HG03103 (cell line): Measurements from ENCODE around the gene AMZ1.
"Not testable (repeated sequence)": the region's sequence is repeated elsewhere in the genome, so short reads cannot be mapped to it uniquely, and the experiment has no call there.

Experiments used
- ATAC-seq: cut with Tn5 transposase; IDR thresholded peaks from one replicate; pipeline ENCODE4 v1.9.1; 2021; ENCODE audit warnings: low read depth; ENCODE audit not compliant: unreplicated experiment

Gene AMZ1

GRCh38 chr7:2737771-2738540 is 50.0 kb downstream of the AMZ1 start:
- ATAC-seq, result no peak

- no peak for ATAC-seq
Measured at GRCh38 chr7:2738766-2739549, 51.0 kb downstream of the AMZ1 start.

- ATAC-seq, result not testable (repeated sequence)
Measured at GRCh38 chr7:2743523-2744185, 55.7 kb downstream of the AMZ1 start.

GRCh38 chr7:2748684-2749083 is 60.7 kb downstream of the AMZ1 start:
- not testable (repeated sequence) for ATAC-seq

GRCh38 chr7:2750004-2750407 is 62.0 kb downstream of the AMZ1 start:
- ATAC-seq, result no peak

- ATAC-seq, result no peak
Measured at GRCh38 chr7:2751086-2751485, 63.1 kb downstream of the AMZ1 start.

- no peak for ATAC-seq
Measured at GRCh38 chr7:2753148-2753547, 65.1 kb downstream of the AMZ1 start.

- no peak for ATAC-seq
Measured at GRCh38 chr7:2754086-2754485, 66.1 kb downstream of the AMZ1 start.

- ATAC-seq, result no peak
Measured at GRCh38 chr7:2754912-2755311, 66.9 kb downstream of the AMZ1 start.

GRCh38 chr7:2755531-2755930 is 67.5 kb downstream of the AMZ1 start:
- no peak for ATAC-seq

GRCh38 chr7:2757361-2757903 is 69.4 kb downstream of the AMZ1 start:
- no peak for ATAC-seq

GRCh38 chr7:2757904-2758672 is 70.1 kb downstream of the AMZ1 start:
- peak; percentile 71 for ATAC-seq

- ATAC-seq, result no peak
Measured at GRCh38 chr7:2758673-2759616, 70.9 kb downstream of the AMZ1 start.

GRCh38 chr7:2759736-2760097 is 71.7 kb downstream of the AMZ1 start:
- no peak for ATAC-seq

- ATAC-seq, result no peak
Measured at GRCh38 chr7:2760098-2760889, 72.3 kb downstream of the AMZ1 start.

GRCh38 chr7:2761131-2761624 is 73.2 kb downstream of the AMZ1 start:
- no peak for ATAC-seq

- no peak for ATAC-seq
Measured at GRCh38 chr7:2761801-2762497, 73.9 kb downstream of the AMZ1 start.

GRCh38 chr7:2763597-2763996 is 75.6 kb downstream of the AMZ1 start:
- no peak for ATAC-seq
